Calu3 (cell line): Measurements from ENCODE around the gene BRS3. TPM values are rescaled to one million over a fixed set of nuclear protein-coding genes. Genes with fewer than 3 reads are reported as not detected.

Experiments
- BruUV-seq: library from RNA; stranded (reverse); fragments of 400-500 nt; replicated peaks from 2 replicates; lab custom pipeline; 2021; lab: Mats Ljungman, UMichigan
- CTCF ChIA-PET: fragments of 300-600 bp; sonication (Branson Sonifier 250); formaldehyde crosslinking; loops from one replicate; lab custom pipeline; 2022; ENCODE audit warnings: antibody characterized with exemption; lab: Charles Lee
- DNase-seq: peaks from one replicate; pipeline ENCODE4 v3.0.0; 2022
- H3K27ac Mint-ChIP-seq: one replicate; pipeline ENCODE4 v1.8.0; 2022; ENCODE audit warnings: mixed read lengths; ENCODE audit not compliant: unreplicated experiment
- H3K27me3 Mint-ChIP-seq: one replicate; pipeline ENCODE4 v1.8.0; 2022; ENCODE audit warnings: mixed read lengths; ENCODE audit not compliant: unreplicated experiment
- H3K36me3 Mint-ChIP-seq: one replicate; pipeline ENCODE4 v1.8.0; 2022; ENCODE audit warnings: mild to moderate bottlenecking, moderate library complexity, mixed read lengths; ENCODE audit not compliant: insufficient read depth, unreplicated experiment
- H3K4me1 Mint-ChIP-seq: one replicate; pipeline ENCODE4 v1.8.0; 2022; ENCODE audit warnings: mild to moderate bottlenecking, low read depth, mixed read lengths; ENCODE audit not compliant: unreplicated experiment
- H3K4me3 Mint-ChIP-seq: one replicate; pipeline ENCODE4 v1.8.0; 2022; ENCODE audit warnings: mild to moderate bottlenecking, low read depth, moderate library complexity, mixed read lengths; ENCODE audit not compliant: unreplicated experiment
- H3K9me3 Mint-ChIP-seq: one replicate; pipeline ENCODE4 v1.8.0; 2022; ENCODE audit warnings: low read depth, mixed read lengths; ENCODE audit not compliant: unreplicated experiment
- CTCF ChIP-seq: fragments of 200-600 bp; IDR thresholded peaks from one replicate; pipeline ENCODE4 v1.8.0; 2022; ENCODE audit warnings: antibody characterized with exemption; ENCODE audit not compliant: unreplicated experiment
- intact Hi-C: fragments of 100-400 bp; cut with micrococcal nuclease; formaldehyde crosslinking; loops from one replicate; pipeline ENCODE4 v1.10.0; 2022; ENCODE audit not compliant: unreplicated experiment
- total RNA-seq: library from RNA; stranded (reverse); gene quantifications from 2 replicates; pipeline ENCODE4 v1.2.3, GENCODE V29; 2022

Gene BRS3
- total RNA-seq, 1 experiment from 2014 or later = not detected

GRCh38 chrX:136447968-136448367 is 39.8 kb upstream of the BRS3 start:
- no peak overlapping the region for H3K4me3 Mint-ChIP-seq
- H3K4me1 Mint-ChIP-seq = no peaks in the 10 kb centered on the region
- H3K36me3 Mint-ChIP-seq = no peaks in the 10 kb centered on the region
- no TSS peak for BruUV-seq
- intact Hi-C loops = no loop called here
- no peak for TF ChIP-seq CTCF
- no peak overlapping the region for H3K27ac Mint-ChIP-seq
- no peaks in the 10 kb centered on the region for H3K27me3 Mint-ChIP-seq
- no peak for DNase-seq
- CTCF ChIA-PET = no interaction called here
- no peaks in the 10 kb centered on the region for H3K9me3 Mint-ChIP-seq

GRCh38 chrX:136450050-136450830 is 37.5 kb upstream of the BRS3 start:
- H3K36me3 Mint-ChIP-seq = no peaks in the 10 kb centered on the region
- BruUV-seq = no TSS peak
- no peak for TF ChIP-seq CTCF
- CTCF ChIA-PET = no interaction called here
- no peaks in the 10 kb centered on the region for H3K27me3 Mint-ChIP-seq
- H3K9me3 Mint-ChIP-seq = no peaks in the 10 kb centered on the region
- DNase-seq = no peak
- intact Hi-C loops = no loop called here
- no peak overlapping the region for H3K27ac Mint-ChIP-seq
- no peak overlapping the region for H3K4me3 Mint-ChIP-seq
- no peaks in the 10 kb centered on the region for H3K4me1 Mint-ChIP-seq

- no peak overlapping the region for H3K27ac Mint-ChIP-seq
- CTCF ChIA-PET = interaction anchor here (0.7 kb wide), 1 partner anchor 31 kb away, joined by 5 read pairs; no protein-coding TSS in a partner anchor
- no peaks in the 10 kb centered on the region for H3K36me3 Mint-ChIP-seq
- no peaks in the 10 kb centered on the region for H3K4me1 Mint-ChIP-seq
- intact Hi-C loops = no loop called here
- H3K27me3 Mint-ChIP-seq = no peaks in the 10 kb centered on the region
- DNase-seq = no peak
- no TSS peak for BruUV-seq
- no peak for TF ChIP-seq CTCF
- no peaks in the 10 kb centered on the region for H3K9me3 Mint-ChIP-seq
- H3K4me3 Mint-ChIP-seq = no peak overlapping the region
Measured at GRCh38 chrX:136452614-136453013, 35.1 kb upstream of the BRS3 start.

GRCh38 chrX:136453114-136453513 is 34.6 kb upstream of the BRS3 start:
- no peak overlapping the region for H3K27ac Mint-ChIP-seq
- no peaks in the 10 kb centered on the region for H3K36me3 Mint-ChIP-seq
- no TSS peak for BruUV-seq
- no peak overlapping the region for H3K4me3 Mint-ChIP-seq
- intact Hi-C loops = no loop called here
- no peaks in the 10 kb centered on the region for H3K27me3 Mint-ChIP-seq
- CTCF ChIA-PET = interaction anchor here (0.7 kb wide), 1 partner anchor 31 kb away, joined by 5 read pairs; no protein-coding TSS in a partner anchor
- no peaks in the 10 kb centered on the region for H3K4me1 Mint-ChIP-seq
- no peak for TF ChIP-seq CTCF
- no peak for DNase-seq
- no peaks in the 10 kb centered on the region for H3K9me3 Mint-ChIP-seq
